Measurements from ENCODE around the gene CCDC85C.

- TF ChIP-seq MAX (IDR thresholded peaks at IDR 0.05) (no peak), EZH2 (IDR thresholded peaks at IDR 0.05) (no peak), POLR2A (IDR thresholded peaks at IDR 0.05; ENCODE audit: borderline replicate concordance, extremely low read depth, insufficient read depth, insufficient read length) (no peak)
These were observed 15.0 kb downstream of the CCDC85C start for GRCh38 chr14:99589031-99589441.

Data from HCT116 (cell line).